Type B pancreatic cell (in vitro differentiated cells): ENCODE measurements around the gene ELF5. TPM values are rescaled to one million over a fixed set of nuclear protein-coding genes. Genes with fewer than 3 reads are reported as not detected.

Experiments
- DNase-seq: peaks from one replicate; pipeline ENCODE4 v3.0.0; 2021; ENCODE audit warnings: mixed read lengths; ENCODE audit not compliant: unreplicated experiment; ENCODE audit errors: extremely low spot score
- H3K27ac Mint-ChIP-seq: 2 replicates; pipeline ENCODE4 v1.8.0; 2021; ENCODE audit warnings: mild to moderate bottlenecking, mixed read lengths
- H3K27me3 Mint-ChIP-seq: 2 replicates; pipeline ENCODE4 v1.8.0; 2021; ENCODE audit warnings: mixed read lengths
- H3K36me3 Mint-ChIP-seq: 2 replicates; pipeline ENCODE4 v1.8.0; 2021; ENCODE audit warnings: mixed read lengths
- H3K4me1 Mint-ChIP-seq: one replicate; pipeline ENCODE4 v1.8.0; 2021; ENCODE audit warnings: mixed read lengths; ENCODE audit not compliant: unreplicated experiment
- H3K4me3 Mint-ChIP-seq: 2 replicates; pipeline ENCODE4 v1.8.0; 2021; ENCODE audit warnings: mild to moderate bottlenecking, mixed read lengths
- H3K9me3 Mint-ChIP-seq: 2 replicates; pipeline ENCODE4 v1.8.0; 2021; ENCODE audit warnings: mixed read lengths
- total RNA-seq: library from RNA; stranded (reverse); gene quantifications from 2 replicates; pipeline ENCODE4 v1.2.1, GENCODE V29; 2021; ENCODE audit warnings: low replicate concordance
- TF ChIP-seq, protein P1 (sequence below): fragments of 200-600 bp; sonication (generic); conservative IDR thresholded peaks from 2 replicates; pipeline ENCODE4 v1.5.0; 2021; ENCODE audit warnings: antibody characterized with exemption, mild to moderate bottlenecking

ELF5 gene
- total RNA-seq, 1 donor from 2014 or later = 19.3 TPM

DNA sequence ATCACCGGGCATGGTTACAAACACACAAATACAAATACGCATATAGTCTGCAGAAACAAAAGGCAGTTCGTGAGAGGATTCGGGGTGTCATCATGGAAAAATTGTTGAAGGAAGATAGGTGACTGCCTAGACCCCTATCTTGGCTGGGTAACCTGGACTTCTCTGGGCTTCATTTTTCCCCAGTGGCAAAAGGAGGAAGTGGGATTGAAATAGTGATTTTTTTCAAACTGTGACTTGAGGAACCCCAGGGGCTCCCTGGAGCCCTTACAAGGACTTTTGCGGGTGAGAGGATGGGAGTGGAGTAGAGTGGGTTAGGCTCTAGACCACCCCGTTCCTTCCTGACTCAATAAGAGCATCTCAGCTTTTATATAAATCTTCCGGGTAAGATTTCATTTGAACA is 1.0 kb upstream of the ELF5 start:
- H3K9me3 Mint-ChIP-seq = no peaks in the 10 kb centered on the region
- peak overlapping the region; percentile 86 for H3K4me3 Mint-ChIP-seq
- TF ChIP-seq, protein P1, sequence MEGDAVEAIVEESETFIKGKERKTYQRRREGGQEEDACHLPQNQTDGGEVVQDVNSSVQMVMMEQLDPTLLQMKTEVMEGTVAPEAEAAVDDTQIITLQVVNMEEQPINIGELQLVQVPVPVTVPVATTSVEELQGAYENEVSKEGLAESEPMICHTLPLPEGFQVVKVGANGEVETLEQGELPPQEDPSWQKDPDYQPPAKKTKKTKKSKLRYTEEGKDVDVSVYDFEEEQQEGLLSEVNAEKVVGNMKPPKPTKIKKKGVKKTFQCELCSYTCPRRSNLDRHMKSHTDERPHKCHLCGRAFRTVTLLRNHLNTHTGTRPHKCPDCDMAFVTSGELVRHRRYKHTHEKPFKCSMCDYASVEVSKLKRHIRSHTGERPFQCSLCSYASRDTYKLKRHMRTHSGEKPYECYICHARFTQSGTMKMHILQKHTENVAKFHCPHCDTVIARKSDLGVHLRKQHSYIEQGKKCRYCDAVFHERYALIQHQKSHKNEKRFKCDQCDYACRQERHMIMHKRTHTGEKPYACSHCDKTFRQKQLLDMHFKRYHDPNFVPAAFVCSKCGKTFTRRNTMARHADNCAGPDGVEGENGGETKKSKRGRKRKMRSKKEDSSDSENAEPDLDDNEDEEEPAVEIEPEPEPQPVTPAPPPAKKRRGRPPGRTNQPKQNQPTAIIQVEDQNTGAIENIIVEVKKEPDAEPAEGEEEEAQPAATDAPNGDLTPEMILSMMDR = peak; percentile 48
- no peaks in the 10 kb centered on the region for H3K27me3 Mint-ChIP-seq
- H3K36me3 Mint-ChIP-seq = no peaks in the 10 kb centered on the region
- DNase-seq = no peak
- peak overlapping the region; percentile 98 for H3K27ac Mint-ChIP-seq
- peaks cover 27% of the 10 kb centered on the region for H3K4me1 Mint-ChIP-seq

DNA sequence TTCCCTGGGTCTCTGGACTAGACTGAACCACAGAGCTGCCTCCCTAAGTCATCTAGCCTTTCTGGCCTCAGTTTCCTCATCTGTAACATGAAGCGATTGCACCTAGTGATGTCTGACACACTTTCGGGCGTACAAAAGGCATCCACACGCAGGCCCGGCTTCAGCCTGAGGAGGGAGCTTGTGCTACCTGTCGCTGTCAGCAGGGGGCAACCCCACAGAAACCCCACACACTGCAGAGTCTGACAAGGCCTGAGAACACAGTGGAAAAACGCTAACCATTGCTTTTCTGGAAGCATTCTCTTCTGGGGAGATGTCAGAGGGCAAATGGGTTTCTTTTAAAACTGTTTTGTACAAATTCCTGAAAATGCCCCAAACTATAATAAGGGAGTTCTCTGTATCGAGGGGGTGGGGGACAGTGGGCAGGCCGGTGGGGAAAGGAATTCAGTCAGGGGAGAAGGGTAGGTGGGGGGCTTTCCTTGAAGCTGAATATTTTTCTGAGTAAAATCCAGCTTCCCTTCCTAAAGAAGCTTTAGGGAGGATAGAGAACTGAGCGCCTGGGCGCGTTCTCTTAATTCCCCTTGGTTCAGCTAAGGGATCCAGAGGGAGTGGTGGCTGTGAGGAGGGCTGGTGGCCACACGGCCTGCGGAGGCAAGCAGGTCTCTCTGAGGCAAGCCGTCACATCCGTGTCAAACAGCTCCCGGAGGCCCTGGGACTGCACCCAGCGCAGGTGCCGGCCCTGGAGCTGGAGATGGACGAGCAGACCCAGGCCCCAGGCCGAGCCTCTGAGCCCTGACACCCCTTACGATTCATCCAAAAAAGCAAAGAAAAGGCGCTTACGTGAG is 533 bp downstream of the ELF5 start:
- Mint-ChIP-seq H3K27ac (peak overlapping the region; percentile 98), H3K36me3 (no peaks in the 10 kb centered on the region), H3K4me3 (peak overlapping the region; percentile 86), H3K4me1 (peaks cover 38% of the 10 kb centered on the region), H3K27me3 (no peaks in the 10 kb centered on the region), H3K9me3 (no peaks in the 10 kb centered on the region)
- no peak for DNase-seq
- TF ChIP-seq, protein P1 = peak; percentile 81

- Mint-ChIP-seq H3K36me3 (no peaks in the 10 kb centered on the region), H3K4me1 (peaks cover 41% of the 10 kb centered on the region), H3K27me3 (no peaks in the 10 kb centered on the region), H3K4me3 (peak overlapping the region; percentile 36), H3K9me3 (no peaks in the 10 kb centered on the region), H3K27ac (no peak overlapping the region)
- DNase-seq = no peak
- TF ChIP-seq, protein P1 = no peak
Observed at GRCh38 chr11:34510673-34511072, 2.9 kb downstream of the ELF5 start.

- no peak for DNase-seq
- H3K27ac Mint-ChIP-seq = no peak overlapping the region
- peaks cover 41% of the 10 kb centered on the region for H3K4me1 Mint-ChIP-seq
- no peaks in the 10 kb centered on the region for H3K36me3 Mint-ChIP-seq
- H3K9me3 Mint-ChIP-seq = no peaks in the 10 kb centered on the region
- peak overlapping the region; percentile 36 for H3K4me3 Mint-ChIP-seq
- H3K27me3 Mint-ChIP-seq = no peaks in the 10 kb centered on the region
- TF ChIP-seq, protein P1 = no peak
Observed at GRCh38 chr11:34510218-34510617, 3.4 kb downstream of the ELF5 start.

DNA sequence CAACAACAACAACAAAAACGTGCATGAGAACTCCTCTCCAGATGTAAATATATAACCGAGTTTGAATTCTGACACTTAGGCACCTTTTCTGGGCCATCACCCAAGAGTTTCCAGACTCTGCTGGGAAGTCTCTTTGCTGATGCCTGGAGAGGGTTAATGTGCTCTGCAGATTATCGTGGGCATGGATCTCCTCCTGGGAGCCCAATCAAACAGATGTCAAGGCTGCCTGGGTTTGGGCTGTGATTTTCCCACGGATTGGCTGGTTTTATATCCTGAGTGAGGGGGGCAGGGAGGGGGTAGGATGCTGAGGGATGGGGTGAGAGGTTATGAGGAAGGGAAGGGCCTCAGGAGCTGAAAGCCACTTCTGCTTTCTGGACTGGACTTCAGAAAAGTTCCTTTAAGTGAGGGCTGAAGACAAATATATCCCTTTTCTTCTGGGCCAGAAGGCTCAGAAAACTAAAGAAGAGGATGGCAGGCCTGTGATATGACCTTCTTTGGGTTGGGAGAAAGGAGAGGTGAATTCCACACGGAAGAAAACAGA is 4.2 kb downstream of the ELF5 start:
- Mint-ChIP-seq H3K36me3 (no peaks in the 10 kb centered on the region), H3K4me1 (peaks cover 34% of the 10 kb centered on the region), H3K9me3 (no peaks in the 10 kb centered on the region), H3K27me3 (no peaks in the 10 kb centered on the region), H3K27ac (no peak overlapping the region), H3K4me3 (no peak overlapping the region)
- DNase-seq = no peak
- TF ChIP-seq, protein P1 = no peak
